ENCODE measurements around the gene SIAH3.

Gene SIAH3

GRCh38 chr13:45817833-45818232 is 33.7 kb downstream of the SIAH3 start:
- no peak for DNase-seq

- DNase-seq: no peak
Measured at GRCh38 chr13:45816427-45816826, 35.1 kb downstream of the SIAH3 start.

GRCh38 chr13:45812695-45813372 is 38.7 kb downstream of the SIAH3 start:
- DNase-seq: no peak

GRCh38 chr13:45811891-45812694 is 39.5 kb downstream of the SIAH3 start:
- no peak for DNase-seq

- DNase-seq: no peak
Measured at GRCh38 chr13:45809801-45810394, 41.7 kb downstream of the SIAH3 start.

- no peak for DNase-seq
Measured at GRCh38 chr13:45808925-45809324, 42.6 kb downstream of the SIAH3 start.

GRCh38 chr13:45807520-45808099 is 43.9 kb downstream of the SIAH3 start:
- no peak for DNase-seq

- no peak for DNase-seq
Measured at GRCh38 chr13:45800485-45800884, 51.1 kb downstream of the SIAH3 start.

GRCh38 chr13:45799451-45799850 is 52.1 kb downstream of the SIAH3 start:
- no peak for DNase-seq

GRCh38 chr13:45798851-45799250 is 52.7 kb downstream of the SIAH3 start:
- DNase-seq: no peak

GRCh38 chr13:45796426-45797235 is 54.9 kb downstream of the SIAH3 start:
- DNase-seq: no peak

GRCh38 chr13:45792827-45793303 is 58.7 kb downstream of the SIAH3 start:
- DNase-seq: no peak

GRCh38 chr13:45788011-45788410 is 63.5 kb downstream of the SIAH3 start:
- DNase-seq: no peak

- no peak for DNase-seq
Measured at GRCh38 chr13:45787346-45787745, 64.2 kb downstream of the SIAH3 start.

GRCh38 chr13:45786293-45786920 is 65.1 kb downstream of the SIAH3 start:
- no peak for DNase-seq

- DNase-seq: no peak
Measured at GRCh38 chr13:45784755-45785675, 66.5 kb downstream of the SIAH3 start.

GRCh38 chr13:45783346-45784043 is 68.1 kb downstream of the SIAH3 start:
- DNase-seq: no peak

- no peak for DNase-seq
Measured at GRCh38 chr13:45782327-45783045, 69.1 kb downstream of the SIAH3 start.

- DNase-seq: no peak
Measured at GRCh38 chr13:45781553-45782326, 69.8 kb downstream of the SIAH3 start.

Measured in stimulated activated CD4-positive, alpha-beta T cell treated with anti-CD3 and anti-CD28 coated beads, Interleukin-2, amount 100 ng/mL, for 24 hours (primary cell).